GM21723 (cell line): ENCODE results near the gene CNGA3.

Experiments
- ATAC-seq: cut with Tn5 transposase; IDR thresholded peaks from one replicate; pipeline ENCODE4 v1.9.1; 2021; ENCODE audit warnings: mild to moderate bottlenecking, moderate library complexity; ENCODE audit not compliant: unreplicated experiment

CNGA3 gene

GRCh38 chr2:98327776-98328175 is 18.5 kb upstream of the CNGA3 start:
- ATAC-seq: no peak

GRCh38 chr2:98329549-98329948 is 16.7 kb upstream of the CNGA3 start:
- no peak for ATAC-seq

GRCh38 chr2:98332989-98333388 is 13.3 kb upstream of the CNGA3 start:
- no peak for ATAC-seq

- ATAC-seq: no peak
Observed at GRCh38 chr2:98333922-98334321, 12.3 kb upstream of the CNGA3 start.

- no peak for ATAC-seq
Observed at GRCh38 chr2:98334439-98335078, 11.7 kb upstream of the CNGA3 start.

GRCh38 chr2:98335271-98335670 is 11.0 kb upstream of the CNGA3 start:
- no peak for ATAC-seq

- no peak for ATAC-seq
Observed at GRCh38 chr2:98341241-98341640, 5.0 kb upstream of the CNGA3 start.

GRCh38 chr2:98343285-98343684 is 3.0 kb upstream of the CNGA3 start:
- no peak for ATAC-seq

- ATAC-seq: no peak
Observed at GRCh38 chr2:98347298-98348065, 1.2 kb downstream of the CNGA3 start.

- no peak for ATAC-seq
Observed at GRCh38 chr2:98348066-98348561, 1.9 kb downstream of the CNGA3 start.

GRCh38 chr2:98350411-98350810 is 4.2 kb downstream of the CNGA3 start:
- no peak for ATAC-seq

- ATAC-seq: no peak
Observed at GRCh38 chr2:98355881-98356280, 9.6 kb downstream of the CNGA3 start.

GRCh38 chr2:98356729-98357128 is 10.5 kb downstream of the CNGA3 start:
- no peak for ATAC-seq

GRCh38 chr2:98357849-98358248 is 11.6 kb downstream of the CNGA3 start:
- no peak for ATAC-seq

- no peak for ATAC-seq
Observed at GRCh38 chr2:98359986-98360385, 13.7 kb downstream of the CNGA3 start.

- ATAC-seq: no peak
Observed at GRCh38 chr2:98367721-98368120, 21.5 kb downstream of the CNGA3 start.

GRCh38 chr2:98369710-98370239 is 23.5 kb downstream of the CNGA3 start:
- ATAC-seq: no peak

- ATAC-seq: no peak
Observed at GRCh38 chr2:98372121-98372520, 25.9 kb downstream of the CNGA3 start.

- ATAC-seq: no peak
Observed at GRCh38 chr2:98372579-98372978, 26.3 kb downstream of the CNGA3 start.

GRCh38 chr2:98374286-98374685 is 28.0 kb downstream of the CNGA3 start:
- no peak for ATAC-seq

GRCh38 chr2:98374958-98375570 is 28.8 kb downstream of the CNGA3 start:
- no peak for ATAC-seq
